ENCODE measurements around the gene NAGPA. TPM values are rescaled to one million over a fixed set of nuclear protein-coding genes. Genes with fewer than 3 reads are reported as not detected.
"Not testable (repeated sequence)": the region's sequence is repeated elsewhere in the genome, so short reads cannot be mapped to it uniquely, and the experiment has no call there.

NAGPA gene
- total RNA-seq, 1 experiment from 2014 or later, result 12.6 TPM

- peak; percentile 84 for DNase-seq
- Histone ChIP-seq H4K20me1 (ENCODE audit: insufficient read depth, low read depth, low read length) (no peaks in the 10 kb centered on the region), H3K4me1 (ENCODE audit: low read length) (no peaks in the 10 kb centered on the region; the same call in 1 of the 2 replicates), H3K27me3 (ENCODE audit: low read length) (no peaks in the 10 kb centered on the region), H3K4me2 (ENCODE audit: low read depth, low read length, poor library complexity, severe bottlenecking) (no peak overlapping the region), H3K4me3 (ENCODE audit: low read length) (no peak overlapping the region), H3K9me3 (ENCODE audit: low read length) (no peaks in the 10 kb centered on the region), H3K9ac (ENCODE audit: low read length) (no peak overlapping the region), H3K79me2 (ENCODE audit: low read length) (no peaks in the 10 kb centered on the region), H3K27ac (ENCODE audit: low read length) (no peak overlapping the region), H2AFZ (ENCODE audit: low read length) (no peak overlapping the region), H3K36me3 (ENCODE audit: insufficient read depth, low read length) (no peaks in the 10 kb centered on the region), H3K9me2 (replicated peaks; ENCODE audit: insufficient read depth, low read length) (no peaks in the 10 kb centered on the region)
Measured at GRCh38 chr16:5056352-5056751, 22.6 kb upstream of the NAGPA start.

- no peaks in the 10 kb centered on the region for H3K79me2 ChIP-seq (ENCODE audit: low read length)
- no peaks in the 10 kb centered on the region for H3K9me3 ChIP-seq (ENCODE audit: low read length)
- no peaks in the 10 kb centered on the region for H3K36me3 ChIP-seq (ENCODE audit: insufficient read depth, low read length)
- H3K9me2 ChIP-seq (replicated peaks; ENCODE audit: insufficient read depth, low read length), result no peaks in the 10 kb centered on the region
- no peaks in the 10 kb centered on the region for H4K20me1 ChIP-seq (ENCODE audit: insufficient read depth, low read depth, low read length)
- no peak overlapping the region for H3K4me2 ChIP-seq (ENCODE audit: low read depth, low read length, poor library complexity, severe bottlenecking)
- no peak for DNase-seq
- H3K9ac ChIP-seq (ENCODE audit: low read length), result no peak overlapping the region
- no peaks in the 10 kb centered on the region; the same call in 1 of the 2 replicates for H3K4me1 ChIP-seq (ENCODE audit: low read length)
- no peaks in the 10 kb centered on the region for H3K27me3 ChIP-seq (ENCODE audit: low read length)
- no peak overlapping the region for H3K27ac ChIP-seq (ENCODE audit: low read length)
- H3K4me3 ChIP-seq (ENCODE audit: low read length), result no peak overlapping the region
- no peak overlapping the region for H2AFZ ChIP-seq (ENCODE audit: low read length)
Measured at GRCh38 chr16:5054876-5055865, 21.4 kb upstream of the NAGPA start.

GRCh38 chr16:5046914-5047313 lies 13.2 kb upstream of the NAGPA start:
- Histone ChIP-seq H3K9me2 (replicated peaks; ENCODE audit: insufficient read depth, low read length) (no peaks in the 10 kb centered on the region), H2AFZ (ENCODE audit: low read length) (no peak overlapping the region), H3K27ac (ENCODE audit: low read length) (no peak overlapping the region), H4K20me1 (ENCODE audit: insufficient read depth, low read depth, low read length) (no peaks in the 10 kb centered on the region), H3K9me3 (ENCODE audit: low read length) (no peaks in the 10 kb centered on the region), H3K4me1 (ENCODE audit: low read length) (no peaks in the 10 kb centered on the region), H3K4me2 (ENCODE audit: low read depth, low read length, poor library complexity, severe bottlenecking) (no peak overlapping the region), H3K27me3 (ENCODE audit: low read length) (no peaks in the 10 kb centered on the region), H3K36me3 (ENCODE audit: insufficient read depth, low read length) (no peaks in the 10 kb centered on the region), H3K79me2 (ENCODE audit: low read length) (no peaks in the 10 kb centered on the region), H3K9ac (ENCODE audit: low read length) (no peak overlapping the region), H3K4me3 (ENCODE audit: low read length) (no peak overlapping the region)
- DNase-seq, result no peak

- Histone ChIP-seq H3K27me3 (ENCODE audit: low read length) (no peaks in the 10 kb centered on the region), H3K4me2 (ENCODE audit: low read depth, low read length, poor library complexity, severe bottlenecking) (no peak overlapping the region), H3K4me1 (ENCODE audit: low read length) (no peaks in the 10 kb centered on the region), H4K20me1 (ENCODE audit: insufficient read depth, low read depth, low read length) (no peaks in the 10 kb centered on the region), H2AFZ (ENCODE audit: low read length) (no peak overlapping the region), H3K9ac (ENCODE audit: low read length) (no peak overlapping the region), H3K4me3 (ENCODE audit: low read length) (no peak overlapping the region), H3K9me2 (replicated peaks; ENCODE audit: insufficient read depth, low read length) (no peaks in the 10 kb centered on the region), H3K9me3 (ENCODE audit: low read length) (no peaks in the 10 kb centered on the region), H3K27ac (ENCODE audit: low read length) (no peak overlapping the region), H3K36me3 (ENCODE audit: insufficient read depth, low read length) (no peaks in the 10 kb centered on the region), H3K79me2 (ENCODE audit: low read length) (no peaks in the 10 kb centered on the region)
- DNase-seq, result no peak
Measured at GRCh38 chr16:5045499-5046115, 11.9 kb upstream of the NAGPA start.

DNA sequence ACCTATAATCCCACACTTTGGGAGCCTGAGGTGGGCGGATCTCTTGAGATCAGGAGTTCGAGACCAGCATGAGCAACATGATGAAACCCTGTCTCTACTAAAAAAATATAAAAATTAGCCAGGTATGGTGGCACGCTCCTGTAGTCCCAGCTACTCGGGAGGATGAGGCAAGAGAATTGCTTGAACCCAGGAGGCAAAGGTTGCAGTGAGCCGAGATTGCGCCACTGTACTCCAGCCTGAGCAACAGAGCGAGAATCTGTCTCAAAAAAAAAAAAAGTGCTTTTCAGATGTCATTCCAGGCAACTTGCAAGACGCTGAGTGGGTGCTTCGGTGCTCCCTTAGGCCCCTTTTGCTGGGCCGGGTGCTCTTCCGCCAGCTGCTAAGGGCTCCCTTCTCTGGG lies 10.8 kb upstream of the NAGPA start:
- H3K9me2 ChIP-seq (replicated peaks; ENCODE audit: insufficient read depth, low read length); H3K79me2 ChIP-seq (ENCODE audit: low read length); H3K4me3 ChIP-seq (ENCODE audit: low read length); H3K36me3 ChIP-seq (ENCODE audit: insufficient read depth, low read length); H2AFZ ChIP-seq (ENCODE audit: low read length); H3K4me2 ChIP-seq (ENCODE audit: low read depth, low read length, poor library complexity, severe bottlenecking); H3K4me1 ChIP-seq (ENCODE audit: low read length); DNase-seq; H3K27me3 ChIP-seq (ENCODE audit: low read length); H4K20me1 ChIP-seq (ENCODE audit: insufficient read depth, low read depth, low read length); H3K9me3 ChIP-seq (ENCODE audit: low read length); H3K9ac ChIP-seq (ENCODE audit: low read length); H3K27ac ChIP-seq (ENCODE audit: low read length): not testable (repeated sequence)

DNA sequence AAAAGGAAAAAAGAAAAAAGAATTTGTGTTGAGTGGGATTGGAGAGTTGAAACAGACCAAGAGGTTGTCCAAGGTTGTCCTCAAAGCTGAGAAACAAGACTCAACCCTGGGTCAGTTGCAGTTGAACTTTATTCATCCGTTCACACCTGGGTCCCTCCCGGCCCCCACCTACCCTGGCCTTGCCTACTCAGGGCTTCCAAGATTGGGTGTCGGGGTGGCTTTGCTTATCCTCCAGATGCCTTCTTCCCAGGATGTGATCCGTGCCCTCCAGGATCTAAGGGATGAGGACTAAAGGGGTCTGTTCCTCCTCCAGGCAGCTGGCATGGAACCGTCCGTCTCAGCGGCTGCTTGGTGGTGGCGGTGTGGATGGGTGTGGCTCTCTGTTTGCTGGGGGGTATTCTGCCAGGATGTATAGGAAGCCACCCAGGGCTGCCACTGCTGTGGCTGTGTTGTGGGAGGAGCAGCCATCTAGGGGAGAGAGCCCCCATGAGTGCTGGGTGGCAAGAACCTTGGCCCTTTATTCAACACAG lies 10.3 kb upstream of the NAGPA start:
- Histone ChIP-seq H3K4me1 (ENCODE audit: low read length) (no peaks in the 10 kb centered on the region), H3K9me3 (ENCODE audit: low read length) (no peaks in the 10 kb centered on the region), H3K9ac (ENCODE audit: low read length) (no peak overlapping the region), H3K9me2 (replicated peaks; ENCODE audit: insufficient read depth, low read length) (no peaks in the 10 kb centered on the region), H3K79me2 (ENCODE audit: low read length) (no peaks in the 10 kb centered on the region), H3K4me3 (ENCODE audit: low read length) (no peak overlapping the region), H3K4me2 (ENCODE audit: low read depth, low read length, poor library complexity, severe bottlenecking) (no peak overlapping the region), H3K36me3 (ENCODE audit: insufficient read depth, low read length) (no peaks in the 10 kb centered on the region), H3K27ac (ENCODE audit: low read length) (no peak overlapping the region), H2AFZ (ENCODE audit: low read length) (no peak overlapping the region), H4K20me1 (ENCODE audit: insufficient read depth, low read depth, low read length) (no peaks in the 10 kb centered on the region), H3K27me3 (ENCODE audit: low read length) (no peaks in the 10 kb centered on the region)
- DNase-seq, result no peak

DNA sequence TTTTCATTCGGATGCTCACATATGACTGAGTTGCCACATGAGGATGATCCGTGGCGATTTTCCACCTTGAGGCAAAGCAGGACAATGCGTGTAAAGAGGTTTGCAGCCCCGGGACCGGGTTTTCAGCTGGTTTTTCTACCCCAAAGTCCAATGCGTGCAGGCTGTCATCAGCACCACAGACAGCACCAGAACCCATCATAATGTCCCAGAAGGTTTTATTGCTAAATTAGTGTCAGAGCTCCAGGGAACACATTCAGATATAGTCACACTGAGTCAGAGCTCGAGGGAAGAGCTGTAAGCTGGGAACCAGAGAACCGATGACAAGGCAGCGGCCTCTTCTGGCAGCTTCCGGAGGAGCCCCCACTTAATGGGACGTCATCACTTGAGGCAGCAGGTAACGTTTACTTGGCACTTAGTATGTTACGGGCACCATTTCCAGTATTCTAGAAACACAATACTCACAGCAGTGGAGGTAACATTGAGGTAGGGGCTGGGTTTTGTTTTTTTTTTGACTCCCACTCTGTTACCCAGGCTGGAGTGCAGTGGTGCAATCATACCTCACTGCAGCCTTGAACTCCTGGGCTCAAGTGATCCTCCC lies 8.9 kb upstream of the NAGPA start:
- Histone ChIP-seq H3K9me3 (ENCODE audit: low read length) (no peaks in the 10 kb centered on the region), H3K9ac (ENCODE audit: low read length) (no peak overlapping the region), H3K4me1 (ENCODE audit: low read length) (no peaks in the 10 kb centered on the region), H3K79me2 (ENCODE audit: low read length) (no peaks in the 10 kb centered on the region), H3K4me3 (ENCODE audit: low read length) (no peak overlapping the region), H3K36me3 (ENCODE audit: insufficient read depth, low read length) (no peaks in the 10 kb centered on the region), H4K20me1 (ENCODE audit: insufficient read depth, low read depth, low read length) (no peaks in the 10 kb centered on the region), H3K27me3 (ENCODE audit: low read length) (no peaks in the 10 kb centered on the region), H3K9me2 (replicated peaks; ENCODE audit: insufficient read depth, low read length) (no peaks in the 10 kb centered on the region), H3K4me2 (ENCODE audit: low read depth, low read length, poor library complexity, severe bottlenecking) (no peak overlapping the region), H2AFZ (ENCODE audit: low read length) (no peak overlapping the region), H3K27ac (ENCODE audit: low read length) (no peak overlapping the region)
- no peak for DNase-seq

- H2AFZ ChIP-seq (ENCODE audit: low read length), result no peak overlapping the region
- no peak overlapping the region for H3K9ac ChIP-seq (ENCODE audit: low read length)
- no peak for DNase-seq
- H3K9me3 ChIP-seq (ENCODE audit: low read length), result no peaks in the 10 kb centered on the region
- no peaks in the 10 kb centered on the region for H3K36me3 ChIP-seq (ENCODE audit: insufficient read depth, low read length)
- H3K4me1 ChIP-seq (ENCODE audit: low read length), result peaks cover 6% of the 10 kb centered on the region
- H3K79me2 ChIP-seq (ENCODE audit: low read length), result no peaks in the 10 kb centered on the region
- H3K9me2 ChIP-seq (replicated peaks; ENCODE audit: insufficient read depth, low read length), result no peaks in the 10 kb centered on the region
- no peak overlapping the region for H3K4me3 ChIP-seq (ENCODE audit: low read length)
- no peaks in the 10 kb centered on the region for H3K27me3 ChIP-seq (ENCODE audit: low read length)
- no peak overlapping the region for H3K4me2 ChIP-seq (ENCODE audit: low read depth, low read length, poor library complexity, severe bottlenecking)
- H4K20me1 ChIP-seq (ENCODE audit: insufficient read depth, low read depth, low read length), result no peaks in the 10 kb centered on the region
- H3K27ac ChIP-seq (ENCODE audit: low read length), result no peak overlapping the region
Measured at GRCh38 chr16:5041600-5042133, 7.9 kb upstream of the NAGPA start.
